Transverse colon (tissue), 4 donors: ENCODE measurements around the gene SPEG. TPM values are rescaled to one million over a fixed set of nuclear protein-coding genes. Genes with fewer than 3 reads are reported as not detected.

Experiments
- DNase-seq: peaks from one replicate; pipeline ENCODE4 v3.0.0-alpha.2; 2019
- H3K27ac ChIP-seq, 4 donors: fragments of 200-600 bp; sonication (generic); 2 replicates each; pipeline ENCODE4 v1.5.1; 2016 to 2018; ENCODE audit warnings: inconsistent platforms in 4 of 4
- H3K27me3 ChIP-seq: fragments of 200-600 bp; sonication (generic); 2 replicates; pipeline ENCODE4 v1.5.1; 2017; ENCODE audit warnings: inconsistent platforms
- H3K36me3 ChIP-seq, 4 donors: fragments of 200-600 bp; sonication (generic); 2 replicates each; pipeline ENCODE4 v1.5.1; 2017 to 2019; ENCODE audit warnings: inconsistent platforms in 4 of 4
- H3K4me1 ChIP-seq, 4 donors: fragments of 200-600 bp; sonication (generic); 2 replicates each; pipeline ENCODE4 v1.5.1; 2017 to 2020; ENCODE audit warnings: inconsistent platforms in 4 of 4
- H3K4me3 ChIP-seq, 4 donors: fragments of 200-600 bp; sonication (generic); 1 replicate in 1 of 4; 2 replicates in 3 of 4; pipeline versions ENCODE4 v1.5.1 to v1.6.1; 2017 to 2019; ENCODE audit warnings: inconsistent platforms in 4 of 4
- H3K9me3 ChIP-seq, 2 donors: fragments of 200-600 bp; sonication (generic); 2 replicates each; pipeline ENCODE4 v1.5.1; 2017 to 2019; ENCODE audit warnings: inconsistent platforms in 2 of 2
- CTCF ChIP-seq, 5 experiments: fragments of 200-600 bp in 3 of 5; fragments of 450-650 bp in 2 of 5; sonication (generic) in 3 of 5; IDR thresholded peaks; 1 replicate in 2 of 5; 2 replicates in 3 of 5; pipeline ENCODE4 v1.5.1; 2016 to 2017; ENCODE audit warnings: antibody characterized with exemption in 5 of 5, inconsistent platforms in 3 of 5, mild to moderate bottlenecking in 2 of 5, moderate library complexity in 1 of 5
- EP300 ChIP-seq: sonication (generic); formaldehyde crosslinking; IDR thresholded peaks from one replicate; pipeline ENCODE4 v1.6.1; 2017; ENCODE audit warnings: antibody characterized with exemption, low read depth
- POLR2A ChIP-seq: fragments of 450-650 bp; IDR thresholded peaks from one replicate; pipeline ENCODE4 v1.6.1; 2016; ENCODE audit warnings: antibody characterized with exemption, mild to moderate bottlenecking, moderate library complexity
- POLR2AphosphoS5 ChIP-seq, 3 donors: sonication (generic); formaldehyde crosslinking; IDR thresholded peaks; one replicate each; pipeline ENCODE4 v1.6.1; 2016; ENCODE audit warnings: antibody characterized with exemption in 3 of 3
- WGBS, 2 donors: methylation state at CpG; one replicate each; pipeline ENCODE4 v1.1.5; 2018; ENCODE audit warnings: low coverage in 1 of 2; 5-methylcytosine and 5-hydroxymethylcytosine counted together
- in situ Hi-C, 4 donors: fragments of 200-750 bp; cut with MboI; loops; one replicate each; pipeline versions ENCODE4 v1.15.0 to v1.15.1; 2017; ENCODE audit warnings: low sequenced_read_pairs in 3 of 4, low pct_ligation_motif_present in 1 of 4, low pct_unique_long_range_greater_than_20kb in 1 of 4
- intact Hi-C: fragments of 100-400 bp; cut with DNase I; formaldehyde crosslinking; loops from one replicate; pipeline ENCODE4 v1.15.1; 2023; ENCODE audit warnings: low total_unique reads
- total RNA-seq, 4 donors: library from RNA; depleted of rRNA; stranded (reverse); fragments of >200 nt; gene quantifications; one replicate each; pipeline ENCODE4 v1.1.0, GENCODE V29; 2016

The SPEG gene
- total RNA-seq, 4 donors from 2014 or later = 26.5 to 95.8 (median 48.5) TPM

GRCh38 chr2:219473511-219473910 lies 38.9 kb downstream of the SPEG start:
- intact Hi-C loops = no loop called here
- in situ Hi-C loops = loop anchor here in 3 of 4 donors (10.0 kb wide), 1 partner anchor 51 kb away; no protein-coding TSS in a partner anchor
- TF ChIP-seq POLR2AphosphoS5 (IDR thresholded peaks at IDR 0.05) = no peak
- TF ChIP-seq POLR2A = no peak
- TF ChIP-seq CTCF (IDR thresholded peaks at IDR 0.05) = no peak
- TF ChIP-seq EP300 = no peak
- Histone ChIP-seq H3K4me1 (peaks cover 0 to 8% (median 4%) of the 10 kb centered on the region in 4 donors), H3K36me3 (no peaks in the 10 kb centered on the region), H3K27ac (peak overlapping the region in 1 of 4 donors; percentile 12), H3K9me3 (no peaks in the 10 kb centered on the region), H3K4me3 (no peak overlapping the region), H3K27me3 (peaks cover 4% of the 10 kb centered on the region)
- DNase-seq = no peak
- 93% methylated on average over 18 of the region's 18 CpGs; no CpG with 5 or more reads in 1 of the 2 donors for WGBS, 2 donors

DNA sequence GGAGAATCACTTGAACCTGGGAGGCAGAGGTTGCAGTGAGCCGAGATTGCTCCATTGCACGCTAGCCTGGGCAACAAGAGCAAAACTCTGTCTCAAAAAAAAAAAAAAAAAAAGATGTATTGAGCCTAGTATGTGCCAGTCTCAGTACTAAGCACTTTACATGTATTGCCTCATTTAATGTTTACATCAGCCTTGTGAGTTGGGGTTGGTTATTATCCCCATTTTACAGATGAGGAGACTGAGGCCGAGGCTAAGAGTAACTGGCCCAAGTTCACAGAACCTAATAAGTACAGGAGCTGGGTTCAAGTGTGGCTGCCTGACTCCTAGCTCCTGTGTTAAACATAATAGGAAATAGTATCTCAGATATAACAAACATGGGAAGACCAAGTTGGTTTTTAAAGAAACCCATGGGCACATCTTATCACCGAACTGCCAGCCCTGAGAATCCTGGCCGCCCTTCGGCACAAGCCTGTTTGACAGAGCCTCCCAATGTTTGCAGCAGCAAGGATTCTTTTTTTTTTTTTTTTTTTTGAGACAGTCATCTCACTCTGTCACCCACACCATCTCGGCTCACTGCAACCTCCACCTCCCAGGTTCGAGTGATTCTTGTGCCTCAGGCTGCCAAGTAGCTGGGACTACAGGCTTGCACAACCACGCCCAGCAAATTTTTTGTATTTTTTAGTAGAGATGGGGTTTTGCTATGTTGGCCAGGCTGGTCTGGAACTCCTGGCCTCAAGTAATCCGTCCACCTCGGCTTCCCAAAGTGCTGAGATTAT lies 39.8 kb downstream of the SPEG start:
- DNase-seq = no peak
- no peaks in the 10 kb centered on the region for H3K36me3 ChIP-seq
- H3K27me3 ChIP-seq = peaks cover 4% of the 10 kb centered on the region
- peaks cover 0 to 8% (median 4%) of the 10 kb centered on the region in 4 donors for H3K4me1 ChIP-seq
- peak overlapping the region in 2 of 4 donors; percentile 17 to 53 for H3K27ac ChIP-seq
- intact Hi-C loops (loop anchor here (5.0 kb wide), 1 partner anchor 58 kb away; no protein-coding TSS in a partner anchor), in situ Hi-C loops (loop anchor here in 3 of 4 donors (10.0 kb wide), 1 partner anchor 50 kb away; no protein-coding TSS in a partner anchor)
- TF ChIP-seq EP300 (no peak), POLR2A (no peak), CTCF (IDR thresholded peaks at IDR 0.05) (no peak), POLR2AphosphoS5 (IDR thresholded peaks at IDR 0.05) (no peak)
- WGBS, 2 donors = 68 to 72% methylated on average over 8 to 11 of the region's 11 CpGs
- H3K4me3 ChIP-seq = no peak overlapping the region
- H3K9me3 ChIP-seq = no peaks in the 10 kb centered on the region

- Histone ChIP-seq H3K36me3 (no peaks in the 10 kb centered on the region), H3K9me3 (no peaks in the 10 kb centered on the region), H3K27me3 (peaks cover 4% of the 10 kb centered on the region), H3K4me1 (peaks cover 0 to 8% (median 4%) of the 10 kb centered on the region in 4 donors), H3K27ac (peak overlapping the region in 2 of 4 donors; percentile 36 to 53), H3K4me3 (no peak overlapping the region)
- 43 to 64% methylated on average over 2 to 6 of the region's 6 CpGs for WGBS, 2 donors
- in situ Hi-C loops = loop anchor here in 3 of 4 donors (10.0 kb wide), 1 partner anchor 50 kb away; no protein-coding TSS in a partner anchor
- TF ChIP-seq EP300 (no peak), CTCF (IDR thresholded peaks at IDR 0.05) (no peak), POLR2A (no peak)
- DNase-seq = no peak
- intact Hi-C loops = loop anchor here (5.0 kb wide), 1 partner anchor 57 kb away; no protein-coding TSS in a partner anchor
Observed at GRCh38 chr2:219475278-219475677, 40.6 kb downstream of the SPEG start.
